ENCODE data around the gene BTBD2.
A peak's percentile ranks its signal among the peaks of the same experiment; 100 is the strongest.

The BTBD2 gene

DNA sequence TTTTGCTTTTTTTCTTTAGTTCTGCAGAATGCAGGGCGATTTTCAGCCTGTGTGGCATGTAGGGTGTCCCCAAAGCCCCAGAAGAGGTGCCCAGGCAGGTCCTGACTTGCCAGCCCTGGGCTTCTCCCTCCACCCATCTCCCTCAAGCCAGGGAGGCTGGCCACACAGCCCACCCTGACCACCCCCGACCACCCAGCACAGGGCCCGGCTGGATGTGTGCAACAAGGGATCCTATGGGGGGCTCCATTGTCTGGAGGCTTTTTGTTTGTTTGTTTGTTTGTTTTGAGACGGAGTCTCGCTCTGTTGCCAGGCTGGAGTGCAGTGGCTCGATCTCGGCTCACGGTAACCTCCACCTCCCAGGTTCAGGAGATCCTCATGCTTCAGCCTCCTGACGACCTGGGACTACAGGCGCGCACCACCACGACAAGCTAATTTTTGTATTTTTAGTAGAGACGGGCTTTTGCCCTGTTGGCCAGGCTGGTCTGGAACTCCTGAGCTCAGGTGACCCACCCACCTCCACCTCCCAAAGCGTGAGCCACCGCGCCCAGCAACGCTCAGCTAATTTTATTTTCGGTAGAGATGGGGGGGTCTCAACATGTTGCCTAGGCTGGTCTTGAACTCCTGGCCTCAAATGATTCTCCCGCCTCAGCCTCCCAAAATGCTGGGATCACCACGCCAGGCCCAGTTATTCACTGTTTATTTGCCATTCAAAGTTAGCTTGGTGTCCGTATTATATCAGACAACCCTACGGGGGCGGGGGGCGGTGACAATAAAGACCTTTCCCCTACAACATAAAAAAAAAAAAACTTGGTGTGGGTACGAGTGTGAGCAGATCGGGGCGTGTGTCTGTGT, 43.3 kb upstream of the BTBD2 start:
- H3K27me3 ChIP-seq (ENCODE audit: insufficient read depth, poor library complexity, severe bottlenecking), result no peaks in the 10 kb centered on the region
- ATAC-seq (ENCODE audit: low read depth), result no peak
- H3K36me3 ChIP-seq (ENCODE audit: low read depth), result no peaks in the 10 kb centered on the region
- no peaks in the 10 kb centered on the region for H3K9me3 ChIP-seq (ENCODE audit: severe bottlenecking)
- no peak overlapping the region for H3K4me3 ChIP-seq (ENCODE audit: severe bottlenecking)
- no peak for DNase-seq (ENCODE audit: low spot score)
- TF ChIP-seq, protein P1, sequence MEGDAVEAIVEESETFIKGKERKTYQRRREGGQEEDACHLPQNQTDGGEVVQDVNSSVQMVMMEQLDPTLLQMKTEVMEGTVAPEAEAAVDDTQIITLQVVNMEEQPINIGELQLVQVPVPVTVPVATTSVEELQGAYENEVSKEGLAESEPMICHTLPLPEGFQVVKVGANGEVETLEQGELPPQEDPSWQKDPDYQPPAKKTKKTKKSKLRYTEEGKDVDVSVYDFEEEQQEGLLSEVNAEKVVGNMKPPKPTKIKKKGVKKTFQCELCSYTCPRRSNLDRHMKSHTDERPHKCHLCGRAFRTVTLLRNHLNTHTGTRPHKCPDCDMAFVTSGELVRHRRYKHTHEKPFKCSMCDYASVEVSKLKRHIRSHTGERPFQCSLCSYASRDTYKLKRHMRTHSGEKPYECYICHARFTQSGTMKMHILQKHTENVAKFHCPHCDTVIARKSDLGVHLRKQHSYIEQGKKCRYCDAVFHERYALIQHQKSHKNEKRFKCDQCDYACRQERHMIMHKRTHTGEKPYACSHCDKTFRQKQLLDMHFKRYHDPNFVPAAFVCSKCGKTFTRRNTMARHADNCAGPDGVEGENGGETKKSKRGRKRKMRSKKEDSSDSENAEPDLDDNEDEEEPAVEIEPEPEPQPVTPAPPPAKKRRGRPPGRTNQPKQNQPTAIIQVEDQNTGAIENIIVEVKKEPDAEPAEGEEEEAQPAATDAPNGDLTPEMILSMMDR (IDR thresholded peaks at IDR 0.05; ENCODE audit: poor library complexity, severe bottlenecking), result no peak
- peak overlapping the region; percentile 97 for H3K27ac ChIP-seq (ENCODE audit: poor library complexity, severe bottlenecking)
- H3K4me1 ChIP-seq (ENCODE audit: insufficient read depth, poor library complexity, severe bottlenecking), result peaks cover 42% of the 10 kb centered on the region

DNA sequence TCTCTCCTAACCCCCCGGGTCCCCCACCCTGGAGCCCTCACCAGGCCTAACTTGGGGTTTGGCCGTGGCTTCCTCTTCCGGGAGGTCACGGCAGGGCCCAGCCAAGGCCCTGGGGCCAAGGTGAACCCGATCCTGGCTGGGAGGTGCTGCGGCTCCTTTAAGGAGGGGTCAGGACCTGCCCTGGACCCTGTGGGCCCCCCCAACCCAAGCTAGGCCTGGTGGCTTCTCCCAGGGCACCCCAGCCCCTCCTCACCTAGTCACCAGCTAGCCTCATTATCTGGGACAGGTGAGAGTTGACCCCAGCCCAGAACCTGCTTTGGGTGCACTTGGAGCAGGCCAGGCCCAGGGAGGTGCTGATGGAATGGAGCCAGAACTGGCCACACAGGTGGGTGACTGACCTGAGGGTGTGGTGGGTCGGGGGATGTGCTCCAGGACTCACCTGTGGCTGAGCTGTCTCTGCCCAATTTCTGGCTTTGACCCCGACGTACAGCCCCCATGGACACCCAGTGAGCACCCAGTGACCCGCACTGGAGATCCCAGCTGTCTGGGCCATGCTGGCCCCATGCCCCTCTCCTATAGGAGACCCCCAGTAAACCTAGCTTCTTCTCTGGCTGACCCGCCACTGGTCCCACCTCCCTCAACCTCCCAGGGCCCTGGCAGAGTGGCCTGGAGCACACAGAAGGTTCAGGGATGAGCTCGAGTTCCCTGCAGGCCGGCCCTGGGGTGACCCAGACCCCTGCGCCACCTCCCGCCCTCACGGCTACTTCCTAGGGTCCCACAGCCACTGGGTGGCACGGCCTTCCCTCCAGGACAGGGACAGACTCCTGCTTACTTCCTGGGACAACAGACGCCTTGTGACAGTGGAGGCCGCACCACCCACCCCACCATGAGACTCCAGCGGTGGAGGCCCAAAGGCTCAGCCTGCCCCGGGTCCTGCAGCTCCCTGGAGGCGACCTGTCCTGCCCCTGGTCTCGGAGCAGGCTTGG, 42.3 kb upstream of the BTBD2 start:
- no peak overlapping the region for H3K4me3 ChIP-seq (ENCODE audit: severe bottlenecking)
- H3K27me3 ChIP-seq (ENCODE audit: insufficient read depth, poor library complexity, severe bottlenecking), result no peaks in the 10 kb centered on the region
- TF ChIP-seq, protein P1 (IDR thresholded peaks at IDR 0.05; ENCODE audit: poor library complexity, severe bottlenecking), result no peak
- no peak for ATAC-seq (ENCODE audit: low read depth)
- H3K9me3 ChIP-seq (ENCODE audit: severe bottlenecking), result no peaks in the 10 kb centered on the region
- H3K27ac ChIP-seq (ENCODE audit: poor library complexity, severe bottlenecking), result peak overlapping the region; percentile 97
- no peak for DNase-seq (ENCODE audit: low spot score)
- H3K4me1 ChIP-seq (ENCODE audit: insufficient read depth, poor library complexity, severe bottlenecking), result peaks cover 42% of the 10 kb centered on the region
- no peaks in the 10 kb centered on the region for H3K36me3 ChIP-seq (ENCODE audit: low read depth)

- no peak overlapping the region for H3K4me3 ChIP-seq (ENCODE audit: severe bottlenecking)
- H3K27me3 ChIP-seq (ENCODE audit: insufficient read depth, poor library complexity, severe bottlenecking), result no peaks in the 10 kb centered on the region
- DNase-seq (ENCODE audit: low spot score), result no peak
- H3K9me3 ChIP-seq (ENCODE audit: severe bottlenecking), result no peaks in the 10 kb centered on the region
- peak overlapping the region; percentile 97 for H3K27ac ChIP-seq (ENCODE audit: poor library complexity, severe bottlenecking)
- H3K36me3 ChIP-seq (ENCODE audit: low read depth), result no peaks in the 10 kb centered on the region
- H3K4me1 ChIP-seq (ENCODE audit: insufficient read depth, poor library complexity, severe bottlenecking), result peaks cover 49% of the 10 kb centered on the region
- TF ChIP-seq, protein P1 (IDR thresholded peaks at IDR 0.05; ENCODE audit: poor library complexity, severe bottlenecking), result no peak
- no peak for ATAC-seq (ENCODE audit: low read depth)
These were observed 41.3 kb upstream of the BTBD2 start for GRCh38 chr19:2056837-2057192.

- peak overlapping the region; percentile 21 for H3K4me3 ChIP-seq (ENCODE audit: severe bottlenecking)
- no peaks in the 10 kb centered on the region for H3K27me3 ChIP-seq (ENCODE audit: insufficient read depth, poor library complexity, severe bottlenecking)
- DNase-seq (ENCODE audit: low spot score), result no peak
- peak overlapping the region; percentile 97 for H3K27ac ChIP-seq (ENCODE audit: poor library complexity, severe bottlenecking)
- no peaks in the 10 kb centered on the region for H3K9me3 ChIP-seq (ENCODE audit: severe bottlenecking)
- peaks cover 52% of the 10 kb centered on the region for H3K4me1 ChIP-seq (ENCODE audit: insufficient read depth, poor library complexity, severe bottlenecking)
- peak; percentile 30 for ATAC-seq (ENCODE audit: low read depth)
- TF ChIP-seq, protein P1 (IDR thresholded peaks at IDR 0.05; ENCODE audit: poor library complexity, severe bottlenecking), result peak; percentile 22
- H3K36me3 ChIP-seq (ENCODE audit: low read depth), result no peaks in the 10 kb centered on the region
These were observed 40.7 kb upstream of the BTBD2 start for GRCh38 chr19:2055931-2056836.

All from RWPE2 (cell line).